NCI-H1930 (cell line): ENCODE measurements around the gene CHIC2.
A peak's percentile ranks its signal among the peaks of the same experiment; 100 is the strongest.

Experiments
- DNase-seq, 2 experiments: peaks; one replicate each; lab custom pipeline; 2025; lab: John Stamatoyannopoulos, UW

The CHIC2 gene

DNA sequence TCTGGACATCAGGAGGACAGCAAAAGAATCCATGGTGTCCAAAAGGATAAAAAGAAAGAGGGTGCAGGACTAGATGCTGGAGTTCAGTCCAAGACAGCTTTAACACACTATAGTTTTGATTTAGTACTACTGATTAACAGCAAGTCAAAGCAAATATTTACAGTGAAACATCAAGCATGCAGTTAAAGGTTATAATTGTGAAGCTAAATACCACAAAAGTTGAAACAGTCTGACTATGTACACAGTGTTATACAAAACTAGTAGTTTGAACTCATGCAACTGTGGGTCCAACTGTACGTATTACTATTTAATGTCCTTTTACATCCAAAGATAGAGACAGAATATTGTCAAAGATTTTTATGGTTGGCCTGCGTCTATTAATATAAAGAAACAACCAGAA lies 57.6 kb downstream of the CHIC2 start:
- peak; percentile 75 to 93 for DNase-seq

DNA sequence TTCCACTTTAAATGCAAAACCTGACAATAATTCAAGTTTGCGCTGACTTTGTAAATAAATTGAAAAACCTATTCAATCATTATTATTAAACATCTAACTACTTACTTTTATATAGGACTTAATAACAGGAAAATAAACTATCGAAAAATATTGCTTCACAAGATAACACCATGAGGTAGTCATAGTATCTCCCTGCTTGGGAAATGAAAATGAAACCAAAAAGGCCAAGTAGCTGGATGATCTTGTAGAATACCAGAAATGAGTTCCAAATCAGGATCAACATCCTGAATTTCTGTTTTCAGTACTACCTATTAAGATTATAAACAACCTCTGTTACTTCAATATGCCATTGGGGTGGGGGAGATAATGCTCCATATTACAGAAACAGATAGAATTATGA lies 58.9 kb downstream of the CHIC2 start:
- DNase-seq = no peak

DNA sequence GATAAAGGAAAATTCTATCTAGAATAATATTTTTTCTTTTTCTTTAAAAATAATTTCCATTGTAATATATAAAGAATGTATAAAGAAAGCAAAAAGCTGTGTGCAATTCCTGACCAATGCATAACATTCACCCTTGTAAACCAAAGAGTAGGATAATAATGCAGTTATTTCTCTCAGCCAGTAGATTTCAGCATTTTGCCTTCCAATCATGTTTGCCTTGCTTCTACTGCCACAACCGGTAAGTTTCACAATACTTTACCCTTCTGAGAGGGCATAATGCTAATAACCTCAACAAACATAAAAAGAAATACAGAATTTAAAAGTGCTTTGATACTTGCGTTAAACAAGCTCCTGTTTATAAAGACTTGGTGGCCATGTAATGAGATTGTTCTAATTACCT lies 59.9 kb downstream of the CHIC2 start:
- DNase-seq = no peak

DNA sequence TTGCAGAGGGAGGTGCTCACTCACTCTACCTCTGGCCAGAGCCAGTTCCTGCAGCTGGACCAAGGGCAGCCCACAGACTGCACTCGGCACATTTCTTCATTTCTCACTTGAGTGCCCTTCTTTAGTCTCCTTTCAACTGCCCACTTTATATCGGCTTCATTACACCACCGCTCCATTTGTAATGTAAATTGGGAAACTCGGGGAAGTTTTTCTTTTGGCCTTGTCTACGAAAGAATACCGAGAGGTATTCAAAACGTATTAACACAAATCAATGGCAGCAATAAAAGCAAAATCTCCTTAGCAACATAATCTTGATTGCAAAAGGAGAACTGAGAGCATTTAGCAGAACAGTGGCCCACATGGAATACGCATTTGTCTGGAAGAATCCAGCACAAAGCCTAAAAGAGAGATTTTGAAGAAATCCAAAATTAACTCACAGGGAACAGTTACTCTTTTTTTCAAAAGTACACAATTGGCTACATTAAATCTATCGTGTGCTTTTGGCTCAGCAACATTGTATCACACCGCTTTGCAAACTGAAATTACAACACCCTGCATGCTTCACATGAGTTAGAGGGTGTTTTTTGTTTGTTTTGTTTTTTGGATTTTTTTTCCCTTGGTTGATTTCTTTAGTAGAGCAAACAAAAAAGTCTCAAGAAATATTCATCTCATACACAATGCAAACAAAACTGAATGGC lies 62.6 kb downstream of the CHIC2 start:
- no peak for DNase-seq

DNA sequence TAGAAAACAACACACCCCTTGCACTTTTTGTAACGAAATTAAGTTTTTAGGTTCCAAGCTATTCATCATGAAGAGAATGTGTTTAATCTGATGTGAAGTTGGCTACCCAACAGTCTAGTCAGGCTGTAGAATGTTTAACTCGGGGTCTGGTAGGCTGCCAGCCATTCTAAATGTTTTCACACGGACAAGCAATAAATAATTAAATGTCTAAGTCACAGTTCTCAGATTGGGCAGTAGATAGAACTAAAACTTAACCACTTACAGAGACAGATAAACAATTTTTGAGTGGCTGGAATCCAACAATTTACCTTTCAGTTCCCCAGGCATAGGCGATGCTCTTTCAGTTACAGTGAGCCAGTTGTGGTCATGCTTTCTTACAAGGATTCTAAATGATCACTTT lies 66.5 kb downstream of the CHIC2 start:
- DNase-seq = no peak

DNA sequence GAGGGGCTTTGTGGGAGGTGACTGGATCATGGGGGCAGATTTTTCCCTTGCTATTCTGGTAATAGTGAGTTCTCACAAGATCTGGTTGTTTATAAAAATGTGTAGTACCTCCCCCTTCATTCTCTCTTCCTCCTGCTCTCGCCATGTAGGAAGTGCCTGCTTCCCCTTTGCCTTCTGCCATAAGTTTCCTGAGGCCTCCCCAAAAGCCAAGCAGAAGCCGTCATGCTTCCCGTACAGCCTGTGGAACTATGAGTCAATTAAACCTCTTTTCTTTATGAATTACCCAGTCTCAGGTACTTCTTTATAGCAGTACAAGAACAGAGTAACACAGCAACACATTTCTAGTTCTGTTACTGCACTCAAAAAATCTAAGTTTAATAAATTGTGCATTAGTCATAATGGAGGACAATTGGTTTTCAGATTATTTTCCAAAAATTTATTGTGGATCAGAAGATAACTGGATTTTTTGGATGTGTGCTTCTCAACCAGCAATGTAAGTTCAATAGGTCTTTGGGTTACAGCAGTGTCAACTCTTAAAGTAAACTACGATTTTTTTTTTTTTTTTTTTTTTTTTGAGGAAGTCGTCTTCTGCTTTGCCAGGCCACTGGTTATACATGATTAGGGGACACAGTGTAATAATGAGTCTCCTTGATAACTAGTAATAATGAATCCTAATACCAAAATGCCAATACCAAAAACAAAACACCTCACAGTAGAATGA lies 69.9 kb downstream of the CHIC2 start:
- no peak for DNase-seq

DNA sequence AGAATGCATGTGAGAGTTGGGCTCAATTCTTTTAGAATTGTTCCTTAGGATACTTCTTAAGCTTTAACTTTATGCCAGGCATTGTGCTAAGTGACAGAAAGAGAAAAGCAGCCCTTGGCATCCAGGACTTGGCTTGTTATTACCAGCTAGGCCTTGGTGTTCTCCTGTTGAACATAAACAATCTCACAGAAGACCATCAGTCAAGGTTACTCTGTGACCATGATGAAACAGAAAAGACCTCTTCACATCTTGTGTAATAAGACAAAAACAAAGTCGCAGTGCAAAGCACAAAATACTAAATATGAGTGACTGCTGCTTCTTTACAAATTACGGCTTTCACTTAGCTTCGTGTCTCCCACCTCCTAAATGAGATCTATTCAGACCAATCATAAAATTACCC lies 71.6 kb downstream of the CHIC2 start:
- no peak for DNase-seq

DNA sequence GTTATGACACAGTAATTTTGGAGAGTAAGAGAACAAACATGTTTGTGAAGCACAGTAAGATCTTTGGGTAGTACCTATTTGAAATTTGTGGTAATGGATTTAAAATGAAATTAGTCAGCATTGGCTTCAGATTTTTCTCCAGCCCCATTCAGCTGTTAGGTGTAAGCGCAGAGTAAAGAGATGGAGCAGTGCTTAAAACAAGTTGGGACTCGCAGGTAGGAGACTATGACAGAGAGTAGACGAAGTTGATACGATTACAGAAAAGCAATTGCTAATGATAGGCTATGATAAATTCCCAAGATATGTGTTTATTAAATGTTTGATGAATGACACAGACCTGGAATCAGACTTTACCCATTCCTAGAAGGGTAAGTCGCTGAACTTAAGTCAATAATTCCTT lies 72.6 kb downstream of the CHIC2 start:
- DNase-seq = no peak

DNA sequence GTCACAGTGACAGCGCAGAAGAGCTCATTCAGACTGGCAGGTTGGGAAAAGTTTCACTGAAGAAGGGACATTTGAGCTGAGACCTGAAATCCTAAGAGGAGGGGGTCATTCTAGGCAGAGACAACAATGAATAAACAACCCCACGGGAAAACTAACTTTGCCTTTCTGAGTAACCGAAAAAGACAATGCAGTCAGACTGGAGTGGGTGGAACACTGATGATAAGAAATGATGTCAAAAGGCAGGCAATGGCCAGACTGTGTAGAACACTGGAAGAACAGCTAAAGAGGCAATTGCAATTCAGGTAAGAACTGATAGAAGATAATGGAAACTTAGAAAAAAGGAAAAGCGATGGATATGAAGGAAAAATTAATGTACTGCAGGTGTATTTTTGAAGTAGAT lies 73.8 kb downstream of the CHIC2 start:
- no peak for DNase-seq

DNA sequence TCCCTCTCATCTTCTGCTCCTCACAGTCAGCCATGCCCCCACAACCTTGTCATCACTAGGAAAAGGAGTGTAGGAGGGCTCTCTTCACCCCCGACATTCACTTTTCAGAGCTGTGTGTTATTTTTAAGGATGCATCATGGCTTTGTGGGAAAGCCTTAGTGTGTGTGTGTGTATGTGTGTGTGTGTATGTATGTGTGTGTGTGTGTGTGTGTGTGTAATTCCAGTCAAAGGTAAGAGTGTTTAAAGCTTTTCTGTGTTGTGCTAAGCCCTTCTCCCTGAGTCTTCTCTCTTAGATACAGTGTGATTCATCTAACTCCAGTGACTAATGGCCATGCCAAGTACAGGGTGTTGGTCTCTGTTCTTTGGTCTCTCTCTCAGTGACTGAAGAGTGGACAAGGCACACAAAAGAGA lies 76.6 kb downstream of the CHIC2 start:
- DNase-seq = no peak

DNA sequence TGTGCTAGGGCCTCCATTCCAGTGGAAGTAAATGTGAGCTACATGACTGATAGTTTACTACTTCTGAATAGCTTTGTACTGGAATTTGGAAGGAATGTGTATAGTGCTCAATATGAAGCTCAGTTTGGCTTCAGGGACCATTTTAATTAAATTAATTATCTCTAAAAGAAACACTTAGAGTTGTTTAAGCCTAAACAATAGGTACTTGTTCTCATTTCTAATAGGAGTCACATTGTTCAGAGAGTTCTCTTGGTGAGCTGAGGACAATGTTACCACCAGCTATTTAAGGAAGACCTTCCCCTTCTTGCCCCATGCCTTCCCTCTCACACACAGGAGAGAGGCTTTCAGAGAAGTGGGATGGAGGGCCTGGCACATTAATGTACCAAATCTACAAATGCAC lies 78.3 kb downstream of the CHIC2 start:
- no peak for DNase-seq

DNA sequence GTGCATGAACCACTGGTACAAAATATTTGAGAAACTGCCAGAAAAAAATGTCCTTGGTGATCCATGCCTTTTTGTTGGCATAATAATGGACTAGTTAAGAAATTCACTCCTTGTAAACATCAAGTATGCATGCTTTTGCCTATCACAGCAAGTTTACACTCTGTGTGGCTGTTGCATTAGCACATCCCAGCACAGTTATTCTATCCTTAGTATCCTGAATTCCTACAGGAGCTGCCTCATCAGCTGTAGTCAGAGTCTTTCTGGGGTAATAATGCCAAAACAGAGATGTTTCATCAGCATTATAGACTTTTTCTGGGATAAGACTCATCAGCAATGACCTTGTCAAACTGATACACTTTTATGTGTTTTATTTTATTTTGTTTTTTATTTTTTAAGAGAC lies 82.8 kb downstream of the CHIC2 start:
- DNase-seq = no peak

DNA sequence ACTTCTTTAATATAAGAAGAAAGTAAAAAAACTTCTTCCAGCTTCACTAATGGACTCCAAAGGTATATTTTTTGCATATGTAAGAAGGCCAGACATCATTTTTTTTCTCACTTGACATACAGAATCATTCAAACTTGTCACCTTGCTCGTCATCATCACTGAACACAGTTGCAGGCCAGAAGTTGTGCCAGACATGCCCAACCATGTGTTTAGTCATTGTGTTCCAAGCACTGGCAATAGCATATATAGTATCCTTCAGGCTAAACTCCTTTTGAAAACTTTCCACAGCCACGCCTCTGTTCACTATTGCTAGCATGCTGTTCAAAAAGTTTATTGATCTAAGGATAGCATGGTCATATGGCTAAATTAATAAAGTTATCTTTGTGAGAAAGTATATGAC lies 83.3 kb downstream of the CHIC2 start:
- no peak for DNase-seq

DNA sequence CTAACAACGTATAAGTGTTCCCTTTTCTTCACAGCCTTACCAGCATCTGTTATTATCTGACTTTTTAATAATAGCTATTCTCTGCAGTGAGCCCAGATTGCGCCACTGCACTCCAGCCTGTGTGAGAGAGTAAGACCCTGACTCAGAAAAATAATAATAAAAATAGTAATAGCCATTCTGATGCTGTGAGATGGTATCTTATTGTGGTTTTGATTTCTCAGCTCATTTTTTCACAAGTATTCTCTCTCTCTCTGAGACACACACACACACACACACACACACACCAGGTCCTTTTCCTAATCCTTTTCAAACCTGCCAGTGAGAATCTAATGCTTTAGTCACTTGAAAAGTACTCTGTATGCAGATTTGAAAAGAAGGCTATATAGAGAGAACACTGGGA lies 89.8 kb downstream of the CHIC2 start:
- no peak for DNase-seq

DNA sequence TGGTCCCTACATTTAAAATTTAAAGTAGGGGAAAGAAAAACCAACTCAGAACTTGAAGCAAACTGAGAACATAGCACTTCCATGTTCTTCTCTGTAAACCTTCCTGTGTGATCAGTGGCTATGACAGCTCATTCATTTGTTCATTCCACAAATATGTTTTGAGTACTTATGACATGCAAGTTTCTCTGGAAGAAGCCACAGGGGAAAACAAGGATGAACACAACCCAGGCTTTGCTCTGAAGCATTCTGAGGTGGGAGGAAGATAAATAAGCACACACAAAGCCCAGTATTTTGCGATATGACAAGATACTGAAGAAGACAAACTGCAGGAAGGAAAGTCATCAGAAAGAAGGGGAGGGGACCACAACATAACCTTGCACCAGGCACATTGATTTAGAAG lies 96.4 kb downstream of the CHIC2 start:
- no peak for DNase-seq

DNA sequence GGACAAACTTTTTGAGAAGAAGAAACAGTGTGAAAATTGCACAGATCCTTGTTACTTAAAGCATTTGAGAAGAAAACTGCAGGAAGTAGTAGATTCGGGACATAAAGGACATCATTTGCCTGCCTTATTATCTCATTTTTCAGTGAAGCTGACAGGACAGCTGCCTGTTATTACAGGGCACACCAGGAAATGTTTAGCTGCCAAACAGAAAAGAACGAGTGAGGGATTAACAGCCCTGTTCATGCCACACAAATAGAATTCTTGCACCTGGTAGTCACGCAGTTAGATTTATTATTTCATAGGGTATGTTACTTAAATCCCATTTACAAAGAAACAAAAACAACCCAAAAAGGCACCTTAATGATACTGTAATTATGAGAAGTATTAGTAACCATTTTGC lies 100.6 kb downstream of the CHIC2 start:
- peak; percentile 88 to 95 for DNase-seq

DNA sequence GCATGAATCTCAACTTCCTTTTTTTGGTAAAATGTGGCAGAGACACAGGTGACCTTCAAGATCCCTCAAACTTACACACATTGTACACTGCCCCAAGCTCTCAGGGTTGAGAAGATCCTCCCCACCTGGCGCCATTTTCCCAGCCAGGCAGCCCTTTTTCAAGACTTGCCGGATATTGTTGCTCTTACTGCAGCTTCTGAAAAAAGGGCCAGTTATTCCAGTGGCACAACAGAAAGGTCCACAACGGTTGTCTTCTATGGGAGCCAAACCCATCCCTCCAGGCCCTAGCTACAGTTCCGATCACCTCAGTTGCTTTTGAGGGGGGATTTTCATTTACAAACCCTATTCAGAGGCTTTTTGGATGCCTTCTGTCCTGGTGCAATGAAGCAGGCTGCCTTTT lies 101.1 kb downstream of the CHIC2 start:
- DNase-seq = no peak

DNA sequence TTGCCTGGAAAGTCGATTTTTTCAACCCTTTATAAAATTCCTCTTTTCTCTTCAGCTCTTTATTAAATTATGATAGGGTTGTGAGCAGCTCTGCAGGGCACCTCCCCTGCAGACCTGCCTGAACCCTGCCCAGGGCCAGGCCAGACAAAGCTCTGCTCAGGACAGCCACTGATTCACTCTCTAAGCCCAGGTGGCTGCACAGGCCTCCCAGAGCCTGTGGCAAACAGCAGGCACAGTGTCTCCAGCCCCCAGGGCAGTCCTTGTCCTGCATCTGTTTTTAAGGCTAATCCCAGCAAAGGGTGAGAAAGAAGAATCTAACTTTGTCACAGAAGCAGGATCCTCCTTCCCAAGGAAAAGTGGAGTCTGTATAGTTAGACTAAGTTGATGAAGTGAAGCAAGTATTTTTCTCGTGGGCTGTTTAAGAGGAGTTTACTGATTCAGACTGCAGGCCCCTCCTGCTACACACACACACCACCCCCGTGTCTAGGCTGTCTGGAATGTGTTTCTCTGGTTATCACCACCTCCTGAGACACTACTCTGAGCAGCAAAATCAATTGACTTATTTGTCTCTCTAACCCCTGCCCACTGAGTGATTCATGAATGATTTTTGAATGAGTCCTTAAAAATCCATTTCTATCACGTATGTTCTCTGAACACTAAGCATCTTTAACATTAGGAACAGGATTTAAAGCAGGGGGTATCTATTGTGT lies 101.7 kb downstream of the CHIC2 start:
- peak; percentile 64 to 75 for DNase-seq

DNA sequence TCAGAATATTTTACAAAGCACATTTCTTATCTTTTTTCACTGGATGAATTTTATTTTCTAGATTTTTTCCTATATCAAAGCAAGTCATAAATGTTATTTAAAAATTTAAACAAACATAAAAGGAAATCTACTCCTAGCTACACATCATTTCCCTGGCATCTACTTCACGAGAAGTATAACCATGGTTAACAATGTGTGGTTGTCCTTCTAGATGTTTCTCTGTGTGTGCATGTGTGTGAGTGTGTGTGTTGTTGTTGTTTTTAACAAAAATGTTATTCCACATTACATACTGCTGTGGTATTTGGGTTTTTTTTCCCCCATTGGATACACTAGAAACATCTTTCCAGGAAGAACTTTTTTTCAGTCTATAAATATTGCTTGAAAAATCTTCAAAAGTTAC lies 103.1 kb downstream of the CHIC2 start:
- no peak for DNase-seq

DNA sequence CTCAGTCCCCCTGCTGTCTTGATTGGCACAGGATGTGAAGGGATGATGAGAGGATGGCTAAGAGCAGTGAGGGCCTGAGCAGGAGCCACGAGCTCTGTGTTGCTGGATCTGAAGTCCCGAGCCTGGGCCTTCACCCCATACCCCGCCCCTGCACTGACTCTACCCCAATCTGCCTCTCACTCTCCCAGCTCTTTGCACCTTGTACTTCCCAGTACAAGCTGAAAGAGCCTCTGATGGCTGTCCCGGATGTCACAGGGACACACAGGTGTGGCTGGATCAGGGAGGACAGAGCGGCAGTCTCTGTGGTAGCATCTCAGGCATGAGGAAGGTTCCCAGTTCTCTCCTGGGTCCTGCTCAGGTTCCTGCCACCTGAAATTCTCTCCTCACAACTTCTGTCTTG lies 103.6 kb downstream of the CHIC2 start:
- DNase-seq = no peak
